Measurements from ENCODE around the gene MAVS. TPM values are rescaled to one million over a fixed set of nuclear protein-coding genes. Genes with fewer than 3 reads are reported as not detected.
A peak's percentile ranks its signal among the peaks of the same experiment; 100 is the strongest.
"Not testable (repeated sequence)": the region's sequence is repeated elsewhere in the genome, so short reads cannot be mapped to it uniquely, and the experiment has no call there.

Gene MAVS
- total RNA-seq, 4 donors from 2014 or later = 14.9 to 31.3 (median 17.2) TPM

- no peak overlapping the region for H3K4me3 ChIP-seq
- H3K9me3 ChIP-seq = no peaks in the 10 kb centered on the region
- intact Hi-C loops (cut with DNase I) = no loop called here
- WGBS, 2 donors = 89 to 91% methylated on average over 4 to 6 of the region's 7 CpGs
- H3K36me3 ChIP-seq = no peaks in the 10 kb centered on the region
- no peak for DNase-seq
- no peaks in the 10 kb centered on the region for H3K27me3 ChIP-seq
- no peak overlapping the region for H3K27ac ChIP-seq
- no peak for TF ChIP-seq CTCF (IDR thresholded peaks at IDR 0.05)
- no peak for TF ChIP-seq POLR2A (IDR thresholded peaks at IDR 0.05)
- H3K4me1 ChIP-seq = peaks cover 3 to 15% (median 9%) of the 10 kb centered on the region in 3 donors
These were observed 4.2 kb upstream of the MAVS start for GRCh38 chr20:3842348-3842930.

GRCh38 chr20:3843490-3843889 is 3.1 kb upstream of the MAVS start:
- no peak for DNase-seq

GRCh38 chr20:3843990-3844619 is 2.5 kb upstream of the MAVS start:
- H3K4me3 ChIP-seq; H3K36me3 ChIP-seq; H3K9me3 ChIP-seq; intact Hi-C loops (cut with DNase I); H3K27ac ChIP-seq; H3K27me3 ChIP-seq; DNase-seq: not testable (repeated sequence)
- 94 to 95% methylated on average over 9 of the region's 9 CpGs for whole genome bisulfite sequencing, 2 donors
- peaks cover 12 to 31% (median 15%) of the 10 kb centered on the region in 3 donors for H3K4me1 ChIP-seq

More at GRCh38 chr20:3843490-3843889, 3.1 kb upstream of the MAVS start:
- intact Hi-C loops (cut with DNase I) = no loop called here
- H3K4me1 ChIP-seq = peaks cover 10 to 25% (median 15%) of the 10 kb centered on the region in 3 donors
- H3K4me3 ChIP-seq = no peak overlapping the region
- TF ChIP-seq CTCF (IDR thresholded peaks at IDR 0.05) (no peak), POLR2A (IDR thresholded peaks at IDR 0.05) (no peak)
- WGBS, 2 donors = 10 to 32% methylated on average over 5 of the region's 5 CpGs
- no peaks in the 10 kb centered on the region for H3K27me3 ChIP-seq
- no peaks in the 10 kb centered on the region for H3K9me3 ChIP-seq
- H3K27ac ChIP-seq = no peak overlapping the region
- no peaks in the 10 kb centered on the region for H3K36me3 ChIP-seq

- peaks cover 12 to 39% (median 15%) of the 10 kb centered on the region in 3 donors for H3K4me1 ChIP-seq
- H3K4me3 ChIP-seq = peak overlapping the region; percentile 89 to 99 (median 96)
- WGBS, 2 donors = no CpG with 5 or more reads among the region's 22 CpGs
- no peaks in the 10 kb centered on the region for H3K27me3 ChIP-seq
- peak overlapping the region; percentile 90 to 98 (median 96) for H3K27ac ChIP-seq
- no peaks in the 10 kb centered on the region for H3K36me3 ChIP-seq
- no peak for DNase-seq
- H3K9me3 ChIP-seq = no peaks in the 10 kb centered on the region
- no peak for TF ChIP-seq POLR2A (IDR thresholded peaks at IDR 0.05)
- TF ChIP-seq CTCF (IDR thresholded peaks at IDR 0.05) = no peak
- intact Hi-C loops (cut with DNase I) = no loop called here
These were observed 275 bp upstream of the MAVS start for GRCh38 chr20:3846378-3846739.

GRCh38 chr20:3847429-3847940 is 851 bp downstream of the MAVS start:
- H3K4me3 ChIP-seq = peak overlapping the region; percentile 89 to 99 (median 96)
- 5 to 21% methylated on average over 6 to 7 of the region's 8 CpGs for WGBS, 2 donors
- H3K27ac ChIP-seq = peak overlapping the region; percentile 90 to 98 (median 96)
- TF ChIP-seq POLR2A (IDR thresholded peaks at IDR 0.05) (no peak), CTCF (IDR thresholded peaks at IDR 0.05) (no peak)
- H3K9me3 ChIP-seq = no peaks in the 10 kb centered on the region
- no peak for DNase-seq
- no peaks in the 10 kb centered on the region for H3K36me3 ChIP-seq
- intact Hi-C loops (cut with DNase I) = no loop called here
- H3K4me1 ChIP-seq = peaks cover 12 to 39% (median 15%) of the 10 kb centered on the region in 3 donors
- no peaks in the 10 kb centered on the region for H3K27me3 ChIP-seq

Measured in esophagus squamous epithelium (tissue), 5 donors.